Subcutaneous adipose tissue (tissue), 4 donors: Measurements from ENCODE around the gene SCN2B. TPM values are rescaled to one million over a fixed set of nuclear protein-coding genes. Genes with fewer than 3 reads are reported as not detected.

Experiments used
- total RNA-seq, 4 donors: library from RNA; depleted of rRNA; stranded (reverse); fragments of >200 nt; gene quantifications; one replicate each; pipeline ENCODE4 v1.1.0, GENCODE V29; 2016
- TF ChIP-seq, protein P1 (sequence below): fragments of 450-650 bp; IDR thresholded peaks from one replicate; pipeline ENCODE4 v1.5.1; 2016; ENCODE audit warnings: low read depth, mild to moderate bottlenecking, control low read depth, antibody characterized with exemption, moderate library complexity

Gene SCN2B
- total RNA-seq, 4 donors from 2014 or later, result under 0.01 to 0.19 TPM; not detected in 2

DNA sequence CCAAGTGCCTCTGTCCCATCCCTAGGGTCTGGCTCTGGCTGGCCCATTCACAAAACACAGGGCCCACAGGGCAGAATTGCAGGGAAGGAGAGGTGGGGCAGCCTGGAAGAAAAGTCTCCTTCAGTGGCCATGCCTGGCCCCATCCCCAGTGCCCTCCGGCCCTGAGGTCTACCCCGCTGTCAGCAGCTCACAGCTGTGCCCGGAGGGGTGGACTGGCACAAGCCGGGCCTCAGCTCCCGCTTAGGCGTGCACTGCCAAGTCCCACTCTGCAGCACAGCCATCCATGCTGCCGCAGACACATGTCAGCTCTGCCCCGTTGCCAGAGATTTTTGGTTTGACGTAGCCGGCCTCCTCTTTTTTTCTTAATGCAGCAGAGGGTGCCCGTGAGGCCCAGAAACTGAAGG is 3.9 kb upstream of the SCN2B start:
- TF ChIP-seq, protein P1, sequence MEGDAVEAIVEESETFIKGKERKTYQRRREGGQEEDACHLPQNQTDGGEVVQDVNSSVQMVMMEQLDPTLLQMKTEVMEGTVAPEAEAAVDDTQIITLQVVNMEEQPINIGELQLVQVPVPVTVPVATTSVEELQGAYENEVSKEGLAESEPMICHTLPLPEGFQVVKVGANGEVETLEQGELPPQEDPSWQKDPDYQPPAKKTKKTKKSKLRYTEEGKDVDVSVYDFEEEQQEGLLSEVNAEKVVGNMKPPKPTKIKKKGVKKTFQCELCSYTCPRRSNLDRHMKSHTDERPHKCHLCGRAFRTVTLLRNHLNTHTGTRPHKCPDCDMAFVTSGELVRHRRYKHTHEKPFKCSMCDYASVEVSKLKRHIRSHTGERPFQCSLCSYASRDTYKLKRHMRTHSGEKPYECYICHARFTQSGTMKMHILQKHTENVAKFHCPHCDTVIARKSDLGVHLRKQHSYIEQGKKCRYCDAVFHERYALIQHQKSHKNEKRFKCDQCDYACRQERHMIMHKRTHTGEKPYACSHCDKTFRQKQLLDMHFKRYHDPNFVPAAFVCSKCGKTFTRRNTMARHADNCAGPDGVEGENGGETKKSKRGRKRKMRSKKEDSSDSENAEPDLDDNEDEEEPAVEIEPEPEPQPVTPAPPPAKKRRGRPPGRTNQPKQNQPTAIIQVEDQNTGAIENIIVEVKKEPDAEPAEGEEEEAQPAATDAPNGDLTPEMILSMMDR, result no peak

DNA sequence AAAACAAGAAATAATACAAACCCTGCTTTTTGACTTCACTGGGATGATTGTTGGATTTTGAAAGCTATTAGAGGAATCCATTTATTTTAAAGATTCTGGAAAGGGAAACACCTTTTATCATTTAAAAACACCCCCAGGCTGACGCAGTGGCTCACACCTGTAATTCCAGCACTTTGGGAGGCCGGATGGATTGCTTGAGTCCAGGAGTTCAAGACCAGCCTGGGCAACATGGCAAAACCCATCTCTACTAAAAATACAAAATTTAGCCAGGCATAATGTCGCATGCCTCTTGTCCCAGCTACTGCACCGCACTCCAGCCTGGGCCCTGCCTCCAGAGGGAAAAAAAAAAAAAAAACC is 317 bp upstream of the SCN2B start:
- TF ChIP-seq, protein P1, result no peak

DNA sequence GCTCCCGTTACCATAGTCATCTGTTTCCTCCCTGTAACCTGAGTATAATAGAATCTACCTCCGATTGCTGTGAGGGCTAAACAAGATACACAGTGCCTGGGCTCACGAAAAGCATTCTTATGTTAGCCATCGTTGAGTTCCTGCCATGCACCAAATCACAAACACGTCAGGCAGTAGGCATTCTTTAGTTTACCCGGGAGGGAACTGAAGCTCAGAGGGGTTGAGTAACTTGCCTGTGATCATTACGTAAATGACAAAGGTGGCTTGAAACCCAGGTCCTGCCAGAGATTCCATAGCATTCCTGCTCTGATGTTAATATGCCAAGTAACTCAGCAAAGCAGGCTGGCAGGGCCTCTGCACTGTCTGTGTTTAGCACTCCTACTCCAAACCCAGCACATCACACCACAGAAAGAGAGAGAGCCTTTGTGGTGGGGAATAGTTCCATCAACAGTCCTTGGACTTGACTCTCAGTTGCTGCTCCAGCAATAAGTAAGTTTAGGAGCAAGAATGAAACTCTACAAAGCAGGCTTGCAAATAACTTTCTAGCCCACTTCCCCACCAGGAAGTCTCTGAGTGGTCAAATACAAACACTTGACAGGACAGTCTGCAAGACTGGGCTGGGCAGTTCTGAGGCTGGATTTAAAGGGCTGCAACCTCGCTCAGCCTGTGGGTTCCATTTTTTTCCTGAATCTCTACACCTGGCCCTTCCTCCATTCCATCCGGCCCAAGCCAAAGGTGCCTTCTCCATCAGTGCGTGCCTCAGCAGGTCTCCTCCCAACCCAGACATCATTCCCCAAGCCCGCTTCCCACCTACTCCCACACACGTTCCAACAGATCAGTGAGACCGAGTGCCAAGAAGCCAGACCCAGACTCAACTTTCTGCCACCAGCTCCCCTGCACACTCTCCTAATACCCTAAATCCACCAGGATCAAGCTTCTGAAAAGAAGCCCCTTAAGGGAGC is 1.1 kb downstream of the SCN2B start:
- TF ChIP-seq, protein P1, result no peak

DNA sequence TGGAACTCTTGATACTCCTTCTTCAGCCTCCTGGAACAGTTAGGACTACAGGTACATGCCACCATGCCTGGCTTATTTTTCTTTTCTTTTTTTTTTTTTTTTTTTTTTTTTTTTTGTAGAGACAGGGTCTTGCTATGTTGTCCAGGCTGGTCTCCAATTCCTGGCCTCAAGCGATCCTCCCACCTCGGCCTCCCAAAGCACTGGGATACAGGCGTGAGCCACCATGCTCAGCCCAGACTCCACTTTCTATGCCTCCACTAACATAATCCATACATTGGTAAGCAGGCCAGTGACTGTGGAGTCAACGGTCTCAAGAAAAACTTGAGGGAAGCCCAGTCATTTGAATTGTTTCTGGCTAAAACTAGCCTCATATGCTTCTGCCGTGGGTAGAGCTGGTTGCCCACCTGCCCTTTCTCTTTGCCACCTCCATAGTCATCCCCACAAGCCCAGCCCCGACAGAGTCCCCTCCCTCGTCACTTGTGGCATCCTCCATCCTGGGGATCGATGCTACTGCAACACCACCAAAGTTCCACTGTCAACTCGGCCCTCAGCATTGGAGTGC is 2.4 kb downstream of the SCN2B start:
- TF ChIP-seq, protein P1, result no peak

DNA sequence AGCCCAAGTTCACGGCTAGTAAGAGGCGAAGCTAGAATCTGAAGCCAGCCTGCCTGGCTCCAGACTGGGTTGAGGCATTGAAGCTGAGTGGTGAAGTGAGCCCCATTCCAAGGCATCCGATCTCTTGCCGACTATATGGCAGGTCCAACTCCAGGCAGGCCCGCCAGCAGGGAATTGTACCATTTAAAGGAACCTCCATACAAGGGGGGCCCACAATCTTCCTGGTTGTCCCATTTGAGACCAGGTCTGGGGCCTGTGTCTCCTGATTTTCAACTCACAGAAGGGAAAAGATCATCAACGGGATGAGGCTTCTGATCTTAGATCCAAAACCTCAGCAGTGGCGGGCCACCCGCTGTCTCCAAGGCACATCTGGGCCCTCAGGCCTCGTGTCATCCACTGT is 4.1 kb downstream of the SCN2B start:
- TF ChIP-seq, protein P1, result no peak

DNA sequence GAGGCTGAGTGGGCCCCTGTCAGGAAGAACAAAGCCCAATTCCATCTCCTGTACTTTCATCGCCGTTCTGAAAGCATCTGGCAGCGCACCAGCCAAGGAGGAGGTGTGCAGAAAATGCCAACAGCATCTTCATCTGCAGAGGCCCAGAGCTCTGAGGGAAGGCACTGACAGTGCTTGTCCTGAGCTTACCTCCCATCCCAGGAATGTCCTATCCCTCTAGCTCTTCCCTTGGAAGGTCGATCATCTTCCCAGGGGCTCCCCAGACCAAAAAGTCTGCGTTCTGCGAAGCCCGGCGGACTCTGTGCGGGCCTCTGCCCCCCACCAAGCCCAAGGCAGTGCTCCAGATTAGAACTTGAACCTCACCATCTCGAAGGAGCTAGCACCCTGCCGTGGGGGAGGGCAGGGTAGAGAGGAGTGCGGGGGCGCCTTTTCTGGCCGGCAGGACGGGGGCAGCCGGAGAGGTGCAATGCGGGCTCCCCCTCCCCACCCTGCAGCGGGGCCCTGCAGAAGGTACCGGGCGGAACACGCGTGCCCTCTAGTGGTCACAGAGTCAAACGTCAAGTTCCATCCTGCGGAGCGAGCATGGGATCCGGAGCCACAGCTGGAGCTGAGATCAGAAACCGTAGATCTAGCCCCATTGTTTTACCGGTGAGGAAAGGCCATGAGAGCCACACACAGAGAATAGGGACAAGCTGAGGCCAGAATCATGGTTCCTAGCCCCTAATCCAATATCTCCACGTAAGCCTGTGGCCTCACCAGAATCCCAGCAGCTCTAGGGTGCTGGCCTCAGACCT is 5.0 kb downstream of the SCN2B start:
- TF ChIP-seq, protein P1, result no peak

DNA sequence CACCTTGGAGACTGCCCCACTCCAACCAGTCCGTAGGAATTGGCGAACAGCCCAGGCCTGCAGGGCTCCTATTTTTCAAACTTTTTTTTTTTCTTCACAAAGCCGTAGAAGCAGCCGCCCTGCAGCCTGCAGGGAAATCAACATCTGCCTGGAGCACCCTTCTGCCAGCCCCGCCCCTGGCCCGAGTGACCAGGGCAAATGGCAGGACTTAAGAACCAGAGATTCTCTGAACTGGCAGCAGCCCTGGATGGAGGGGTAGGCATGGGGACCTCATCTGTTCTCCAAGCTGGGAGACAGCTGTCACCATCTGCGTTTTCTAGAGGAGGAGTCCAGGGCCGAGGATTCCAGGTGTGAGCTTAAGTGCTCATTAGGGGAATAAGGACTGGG is 5.6 kb downstream of the SCN2B start:
- TF ChIP-seq, protein P1, result no peak
